ENCODE measurements around the gene RASL12.

- no peak for TF ChIP-seq NR3C1 (IDR thresholded peaks at IDR 0.05)
- TF ChIP-seq EP300 (IDR thresholded peaks at IDR 0.05) = no peak
- no peak for TF ChIP-seq CHD4 (IDR thresholded peaks at IDR 0.05; ENCODE audit: borderline replicate concordance)
- TF ChIP-seq MAX (IDR thresholded peaks at IDR 0.05) = no peak
- no peak for TF ChIP-seq RAD21 (conservative IDR thresholded peaks at IDR 0.05 in 1 of 2, IDR thresholded peaks at IDR 0.05 in 1 of 2)
- no peak for TF ChIP-seq ZC3H11A (IDR thresholded peaks at IDR 0.05)
- no peak for TF ChIP-seq CTCF (IDR thresholded peaks at IDR 0.05)
- TF ChIP-seq ELK1 (IDR thresholded peaks at IDR 0.05; ENCODE audit: low read depth, low read length) = no peak
- TF ChIP-seq MAFK (IDR thresholded peaks at IDR 0.05; ENCODE audit: partially characterized antibody) = no peak
- TF ChIP-seq PHF8 (IDR thresholded peaks at IDR 0.05; ENCODE audit: borderline replicate concordance, low read depth) = no peak
- TF ChIP-seq JUN (IDR thresholded peaks at IDR 0.05) = no peak
- no peak for TF ChIP-seq HDAC2 (IDR thresholded peaks at IDR 0.05)
- no peak for TF ChIP-seq POLR2AphosphoS2 (conservative IDR thresholded peaks at IDR 0.05; ENCODE audit: low read length)
Measured at GRCh38 chr15:65059369-65059750, 8.4 kb downstream of the RASL12 start.
